Liver (tissue), 5 donors: ENCODE results near the gene SRGAP1. TPM values are rescaled to one million over a fixed set of nuclear protein-coding genes. Genes with fewer than 3 reads are reported as not detected.

ENCODE experiments used
- polyA plus RNA-seq, 2 donors: library from polyadenylated mRNA; stranded (reverse) in 1 of 2; unstranded in 1 of 2; fragments of 200-250 nt in 1 of 2; fragments of >200 nt in 1 of 2; fragmentation: Nextera tagmentation in 1 of 2; extraction: Ambion mirVana in 1 of 2; gene quantifications; one replicate each; pipeline versions ENCODE4 v1.2.1 to v1.2.3, GENCODE V29; 2013 to 2015
- small RNA-seq: library from RNA; depleted of rRNA; stranded (forward); fragments of <200 nt; gene quantifications from one replicate; pipeline ENCODE3, GENCODE V24; 2014
- total RNA-seq, 2 donors: library from RNA; depleted of rRNA; stranded (reverse); fragments of >200 nt; gene quantifications; one replicate each; pipeline ENCODE4 v1.2.3, GENCODE V29; 2014
- donor health status: healthy.
- donor health status: healthy.
- donor health status: healthy.

Gene SRGAP1
- total and polyA plus RNA-seq, 4 donors = 0.28 to 1.3 (median 0.85) TPM

Small RNAs within 50 kb of the gene (small RNA-seq; reads per million reads assigned to genes)
- not detected for gene AC020611.1
- not detected for gene RNU6-1009P

Other genes with a start within 250 kb of the SRGAP1 start
- 1 to 10 TPM in 1 of 2 donors, under 1 TPM in 1; 0.42 to 2.8 TPM for gene DPY19L2, start 176.2 kb upstream of the SRGAP1 start, total RNA-seq
- under 1 TPM; 0.13 to 0.22 TPM for gene DPY19L2, start 176.2 kb upstream of the SRGAP1 start, polyA plus RNA-seq
- 10 to 100 TPM in 1 of 2 donors, 1 to 10 TPM in 1; 6.0 to 11.4 TPM for gene RXYLT1, start 64.8 kb upstream of the SRGAP1 start, total RNA-seq
- gene RXYLT1, start 64.8 kb upstream of the SRGAP1 start, polyA plus RNA-seq = 10 to 100 TPM in 1 of 2 donors, 1 to 10 TPM in 1; 9.5 to 12.2 TPM